GM12878 (cell line): ENCODE results near the gene SHC3. TPM values are rescaled to one million over a fixed set of nuclear protein-coding genes. Genes with fewer than 3 reads are reported as not detected.

Source experiments
- ATAC-seq: fragments of 200-7000 bp; cut with Tn5 transposase; 3 replicates; pipeline ENCODE4 v1.9.1; 2020; ENCODE audit warnings: mild to moderate bottlenecking, moderate library complexity
- BruUV-seq: library from RNA; stranded (reverse); fragments of 400-500 nt; replicated peaks from 2 replicates; lab custom pipeline; 2021; lab: Mats Ljungman, UMichigan
- CTCF ChIA-PET: fragments of 300-600 bp; sonication (Branson Sonifier 250); formaldehyde crosslinking; extraction: SDS; loops from one replicate; lab custom pipeline; 2021; ENCODE audit warnings: inconsistent platforms; lab: Yijun Ruan, JAX
- POLR2A ChIA-PET: fragments of 350-600 bp; formaldehyde crosslinking; extraction: SDS; loops from one replicate; lab custom pipeline; 2021; ENCODE audit warnings: inconsistent platforms; lab: Charles Lee
- RAD21 ChIA-PET: fragments of 300-600 bp; sonication (Branson Sonifier 250); formaldehyde crosslinking; loops from one replicate; lab custom pipeline; 2023; ENCODE audit warnings: antibody characterized with exemption; ENCODE audit not compliant: unreplicated experiment; lab: Charles Lee
- SMC1A ChIA-PET: fragments of 300-600 bp; sonication (Branson Sonifier 250); formaldehyde crosslinking; loops from one replicate; lab custom pipeline; 2023; ENCODE audit not compliant: unreplicated experiment, uncharacterized antibody; lab: Charles Lee
- DNase-seq: peaks from one replicate; pipeline ENCODE4 v3.0.0-alpha.2; 2011; ENCODE audit warnings: low read depth, low spot score
- FAIRE-seq: peaks from 3 replicates; lab custom pipeline; 2011; peaks lifted over from hg19 to GRCh38; lab: Jason Lieb, UNC
- H2AFZ ChIP-seq: 2 replicates; pipeline ENCODE4 v1.6.0; 2011; ENCODE audit warnings: low read depth, low read length, control low read depth; ENCODE audit not compliant: control insufficient read depth
- H3K27ac ChIP-seq: 2 replicates; pipeline ENCODE4 v1.5.1; 2011; ENCODE audit warnings: control low read depth; ENCODE audit not compliant: control insufficient read depth, insufficient read depth
- H3K27me3 ChIP-seq, 2 experiments: replicated peaks in 1 of 2; 2 replicates each; pipeline versions ENCODE4 v1.6.0 to v1.6.1; 2011; ENCODE audit warnings: low read length in 1 of 2; ENCODE audit not compliant: control insufficient read depth in 2 of 2, insufficient read depth in 2 of 2
- H3K36me3 ChIP-seq, 2 experiments: 2 replicates each; pipeline ENCODE4 v1.5.1; 2011; ENCODE audit warnings: low read length in 1 of 2; ENCODE audit not compliant: control insufficient read depth in 2 of 2, insufficient read depth in 2 of 2
- H3K4me1 ChIP-seq: 2 replicates; pipeline ENCODE4 v1.6.1; 2011; ENCODE audit warnings: mild to moderate bottlenecking, low read length, moderate library complexity, mixed read lengths; ENCODE audit not compliant: control insufficient read depth, insufficient read depth
- H3K4me2 ChIP-seq: 2 replicates; pipeline ENCODE4 v1.6.0; 2011; ENCODE audit warnings: control low read depth; ENCODE audit not compliant: control insufficient read depth, insufficient read depth
- H3K4me3 ChIP-seq: fragments of 200-600 bp; sonication (generic); 2 replicates; pipeline ENCODE4 v1.5.1; 2016
- H3K79me2 ChIP-seq: 2 replicates; pipeline ENCODE4 v1.6.0; 2011; ENCODE audit warnings: low read length; ENCODE audit not compliant: control insufficient read depth, insufficient read depth
- H3K9ac ChIP-seq: 2 replicates; pipeline ENCODE4 v1.8.0; 2011; ENCODE audit warnings: low read length, control low read depth, mixed read lengths; ENCODE audit not compliant: control insufficient read depth, insufficient read depth
- H3K9me3 ChIP-seq: replicated peaks from 3 replicates; pipeline ENCODE4 v1.5.1; 2011; ENCODE audit warnings: mild to moderate bottlenecking, low read length; ENCODE audit not compliant: control insufficient read depth, insufficient read depth
- H4K20me1 ChIP-seq: 2 replicates; pipeline ENCODE4 v1.6.0; 2011; ENCODE audit not compliant: control insufficient read depth, insufficient read depth
- LARP7 ChIP-seq: fragments of 450-650 bp; IDR thresholded peaks from 2 replicates; pipeline ENCODE4 v1.6.1; 2017; ENCODE audit warnings: mild to moderate bottlenecking
- MAX ChIP-seq: IDR thresholded peaks from 2 replicates; pipeline ENCODE4 v1.6.1; 2012; ENCODE audit warnings: low read depth, low read length, improper control_type of control experiment
- PAX5 ChIP-seq: IDR thresholded peaks from 2 replicates; pipeline ENCODE4 v1.6.1; 2011; ENCODE audit warnings: low read depth, low read length, borderline replicate concordance
- SMC3 ChIP-seq: IDR thresholded peaks from 2 replicates; pipeline ENCODE4 v1.6.1; 2011; ENCODE audit warnings: low read length, improper control_type of control experiment, borderline replicate concordance
- TCF3 ChIP-seq: IDR thresholded peaks from 2 replicates; pipeline ENCODE4 v1.6.1; 2012; ENCODE audit warnings: low read depth, mild to moderate bottlenecking, low read length, borderline replicate concordance; ENCODE audit not compliant: insufficient read depth
- WRNIP1 ChIP-seq: IDR thresholded peaks from 2 replicates; pipeline ENCODE4 v1.6.1; 2011; ENCODE audit warnings: low read depth, low read length, improper control_type of control experiment, borderline replicate concordance
- YY1 ChIP-seq: IDR thresholded peaks from 2 replicates; pipeline ENCODE4 v1.6.1; 2011; ENCODE audit warnings: low read depth, mild to moderate bottlenecking, low read length
- ZNF592 ChIP-seq: fragments of 450-650 bp; IDR thresholded peaks from 2 replicates; pipeline ENCODE4 v1.6.1; 2017; ENCODE audit warnings: mild to moderate bottlenecking, moderate library complexity
- WGBS: methylation state at CpG from one replicate; pipeline ENCODE4 v1.1.6; 2016; ENCODE audit warnings: low lambda C conversion rate; ENCODE audit not compliant: insufficient replicate concordance, insufficient coverage; ENCODE audit errors: missing lambda C conversion rate; 5-methylcytosine and 5-hydroxymethylcytosine counted together
- in situ Hi-C: fragments of 300-500 bp; cut with MboI; formaldehyde crosslinking; loops from 9 replicates; pipeline ENCODE4 v1.14.3; 2018; ENCODE audit warnings: mixed read lengths
- intact Hi-C: fragments of 100-400 bp; cut with micrococcal nuclease; formaldehyde crosslinking; loops from one replicate; pipeline ENCODE4 v1.14.2; 2022; ENCODE audit not compliant: unreplicated experiment
- polyA plus RNA-seq, 11 experiments: library from polyadenylated mRNA; depleted of rRNA in 4 of 11; unstranded in 6 of 11; stranded (reverse) in 5 of 11; fragments of >200 nt; fragmentation: Nextera tagmentation in 4 of 11; fragmentation: Illumina TruSeq in 1 of 11; extraction: Ambion mirVana in 4 of 11; extraction: Trizol in 1 of 11; gene quantifications; 1 replicate in 1 of 11; 2 replicates in 10 of 11; pipeline versions ENCODE4 v1.2.1 to v1.2.3, GENCODE V29; 2011 to 2016; ENCODE audit warnings: inconsistent platforms in 2 of 11, missing spikeins in 2 of 11, low read depth in 1 of 11
- total RNA-seq, 4 experiments: library from RNA; depleted of rRNA in 3 of 4; stranded (reverse); fragments of >200 nt in 3 of 4; fragmentation: Illumina TruSeq in 1 of 4; extraction: Trizol in 1 of 4; gene quantifications; 2 replicates each; pipeline versions ENCODE4 v1.2.1 to v1.2.3, GENCODE V29; 2013 to 2021

SHC3 gene
- total and polyA plus RNA-seq, 10 of the 15 experiments (the other 5 are each of a cell fraction or from before 2014, with no cell fraction given) = 0.01 to 0.06 TPM; not detected in 8

GRCh38 chr9:89116064-89116804 lies 62.4 kb downstream of the SHC3 start:
- POLR2A ChIA-PET = no interaction called here
- Histone ChIP-seq H3K4me1 (no peaks in the 10 kb centered on the region), H3K9me3 (no peaks in the 10 kb centered on the region), H3K36me3 (no peaks in the 10 kb centered on the region), H3K9ac (no peak overlapping the region), H3K27me3 (no peaks in the 10 kb centered on the region), H3K4me2 (no peak overlapping the region), H3K27ac (no peak overlapping the region), H2AFZ (no peak overlapping the region), H3K79me2 (no peaks in the 10 kb centered on the region), H4K20me1 (no peaks in the 10 kb centered on the region), H3K4me3 (no peak overlapping the region)
- no peak for FAIRE-seq
- CTCF ChIA-PET = no interaction called here
- RAD21 ChIA-PET = no interaction called here
- SMC1A ChIA-PET = no interaction called here
- no peak for ATAC-seq
- intact Hi-C loops = no loop called here
- no peak for DNase-seq
- no TSS peak for BruUV-seq
- TF ChIP-seq LARP7 (no peak), ZNF592 (no peak), SMC3 (no peak), TCF3 (no peak), MAX (no peak), YY1 (no peak), WRNIP1 (no peak), PAX5 (no peak)
- in situ Hi-C loops = no loop called here
- WGBS = 26% methylated on average over 8 of the region's 8 CpGs
